H9 (cell line): ENCODE results near the gene ARMC5. TPM values are rescaled to one million over a fixed set of nuclear protein-coding genes. Genes with fewer than 3 reads are reported as not detected.
"Not testable (repeated sequence)": the region's sequence is repeated elsewhere in the genome, so short reads cannot be mapped to it uniquely, and the experiment has no call there.

ENCODE experiments used
- DNase-seq: peaks from one replicate; pipeline ENCODE4 v3.0.0-alpha.2; 2017
- H2AFZ ChIP-seq: one replicate; pipeline ENCODE4 v1.6.1; 2013; ENCODE audit warnings: mild to moderate bottlenecking, low read length, control low read depth, moderate library complexity
- H2AK5ac ChIP-seq: 2 replicates; pipeline ENCODE4 v1.6.1; 2013; ENCODE audit warnings: low read length, control low read depth, mixed read lengths; ENCODE audit not compliant: insufficient read length
- H2BK120ac ChIP-seq: one replicate; pipeline ENCODE4 v1.6.1; 2013; ENCODE audit warnings: low read depth, mild to moderate bottlenecking, low read length, control low read depth, inconsistent platforms; ENCODE audit not compliant: poor library complexity, severe bottlenecking
- H2BK12ac ChIP-seq: 2 replicates; pipeline ENCODE4 v1.6.1; 2013; ENCODE audit warnings: low read length, control low read depth, mixed read lengths, low read depth; ENCODE audit not compliant: insufficient read length
- H2BK15ac ChIP-seq: 2 replicates; pipeline ENCODE4 v1.6.1; 2013; ENCODE audit warnings: low read depth, low read length, control low read depth
- H2BK20ac ChIP-seq: one replicate; pipeline ENCODE4 v1.6.1; 2013; ENCODE audit warnings: low read depth, mild to moderate bottlenecking, low read length, control low read depth, inconsistent platforms; ENCODE audit not compliant: poor library complexity, severe bottlenecking
- H2BK5ac ChIP-seq: 2 replicates; pipeline ENCODE4 v1.6.1; 2013; ENCODE audit warnings: low read length, control low read depth, mixed read lengths; ENCODE audit not compliant: insufficient read length
- H3K14ac ChIP-seq: 2 replicates; pipeline ENCODE4 v1.6.1; 2013; ENCODE audit warnings: low read length, control low read depth; ENCODE audit not compliant: insufficient read depth
- H3K18ac ChIP-seq: 2 replicates; pipeline ENCODE4 v1.6.1; 2013; ENCODE audit warnings: low read depth, mild to moderate bottlenecking, mixed read lengths, low read length, control low read depth; ENCODE audit not compliant: insufficient read length
- H3K23ac ChIP-seq: 2 replicates; pipeline ENCODE4 v1.6.1; 2013; ENCODE audit warnings: low read length, control low read depth, mixed read lengths, low read depth; ENCODE audit not compliant: insufficient read length
- H3K23me2 ChIP-seq: 2 replicates; pipeline ENCODE4 v1.6.1; 2013; ENCODE audit warnings: low read depth, mild to moderate bottlenecking, mixed read lengths, low read length, control low read depth; ENCODE audit not compliant: insufficient read length, poor library complexity, severe bottlenecking
- H3K27ac ChIP-seq: 2 replicates; pipeline ENCODE4 v1.5.1; 2013; ENCODE audit warnings: low read length, control low read depth, mixed read lengths, low read depth; ENCODE audit not compliant: insufficient read length
- H3K27me3 ChIP-seq: 2 replicates; pipeline ENCODE4 v1.6.1; 2013; ENCODE audit warnings: low read length, control low read depth, inconsistent platforms; ENCODE audit not compliant: insufficient read depth
- H3K4ac ChIP-seq: 2 replicates; pipeline ENCODE4 v1.6.1; 2013; ENCODE audit warnings: low read depth, mild to moderate bottlenecking, control low read depth, inconsistent platforms, low read length, moderate library complexity
- H3K4me1 ChIP-seq: 2 replicates; pipeline ENCODE4 v1.6.1; 2013; ENCODE audit warnings: low read length, control low read depth, inconsistent platforms; ENCODE audit not compliant: insufficient read depth
- H3K4me2 ChIP-seq: 2 replicates; pipeline ENCODE4 v1.6.1; 2013; ENCODE audit warnings: low read length, control low read depth, mixed read lengths; ENCODE audit not compliant: insufficient read length, insufficient read depth
- H3K56ac ChIP-seq: 2 replicates; pipeline ENCODE4 v1.6.1; 2013; ENCODE audit warnings: low read depth, mild to moderate bottlenecking, mixed read lengths, low read length, control low read depth; ENCODE audit not compliant: insufficient read length
- H3K79me1 ChIP-seq: 2 replicates; pipeline ENCODE4 v1.6.1; 2013; ENCODE audit warnings: low read depth, mild to moderate bottlenecking, moderate library complexity, low read length, control low read depth, inconsistent platforms; ENCODE audit not compliant: insufficient read depth, poor library complexity, severe bottlenecking
- H3K79me2 ChIP-seq: 2 replicates; pipeline ENCODE4 v1.6.1; 2013; ENCODE audit warnings: low read length, control low read depth, inconsistent platforms; ENCODE audit not compliant: insufficient read depth
- H3K9ac ChIP-seq: 2 replicates; pipeline ENCODE4 v1.6.1; 2013; ENCODE audit warnings: low read length, control low read depth, mixed read lengths; ENCODE audit not compliant: insufficient read length; ENCODE audit errors: extremely low read depth
- H3K9me3 ChIP-seq: one replicate; pipeline ENCODE4 v1.6.1; 2013; ENCODE audit warnings: low read depth, low read length, inconsistent platforms; ENCODE audit not compliant: control insufficient read depth
- H3T11ph ChIP-seq: one replicate; pipeline ENCODE4 v1.6.1; 2013; ENCODE audit warnings: mild to moderate bottlenecking, low read length, control low read depth, inconsistent platforms
- H4K20me1 ChIP-seq: one replicate; pipeline ENCODE4 v1.6.1; 2013; ENCODE audit not compliant: control insufficient read depth, insufficient read length, insufficient read depth
- H4K5ac ChIP-seq: 2 replicates; pipeline ENCODE4 v1.6.1; 2013; ENCODE audit warnings: low read depth, mild to moderate bottlenecking, mixed read lengths, low read length, control low read depth; ENCODE audit not compliant: insufficient read length
- H4K8ac ChIP-seq: replicated peaks from 2 replicates; pipeline ENCODE4 v1.6.1; 2013; ENCODE audit warnings: low read length, control low read depth, mixed read lengths, low read depth; ENCODE audit not compliant: insufficient read length
- H4K91ac ChIP-seq: 2 replicates; pipeline ENCODE4 v1.6.1; 2013; ENCODE audit warnings: low read depth, mild to moderate bottlenecking, moderate library complexity, mixed read lengths, low read length, control low read depth; ENCODE audit not compliant: insufficient read length
- H3K27ac Mint-ChIP-seq, 3 experiments: 2 replicates in 2 of 3; 3 replicates in 1 of 3; pipeline ENCODE4 v1.8.0; 2020 to 2021; ENCODE audit warnings: mixed read lengths in 3 of 3, mild to moderate bottlenecking in 1 of 3, moderate library complexity in 1 of 3
- H3K27me3 Mint-ChIP-seq: 2 replicates; pipeline ENCODE4 v1.8.0; 2021; ENCODE audit warnings: low read depth, mild to moderate bottlenecking, moderate library complexity, mixed read lengths
- H3K36me3 Mint-ChIP-seq, 3 experiments: 2 replicates in 2 of 3; 3 replicates in 1 of 3; pipeline ENCODE4 v1.8.0; 2020 to 2021; ENCODE audit warnings: low read depth in 3 of 3, mixed read lengths in 3 of 3; ENCODE audit not compliant: insufficient read depth in 1 of 3
- H3K4me1 Mint-ChIP-seq, 2 experiments: 2 replicates each; pipeline ENCODE4 v1.8.0; 2020; ENCODE audit warnings: mixed read lengths in 2 of 2
- H3K4me3 Mint-ChIP-seq, 2 experiments: 2 replicates in 1 of 2; 3 replicates in 1 of 2; pipeline ENCODE4 v1.8.0; 2020 to 2021; ENCODE audit warnings: mild to moderate bottlenecking in 2 of 2, mixed read lengths in 2 of 2, moderate library complexity in 1 of 2
- H3K9me3 Mint-ChIP-seq, 2 experiments: 2 replicates in 1 of 2; 3 replicates in 1 of 2; pipeline ENCODE4 v1.8.0; 2020; ENCODE audit warnings: mild to moderate bottlenecking in 2 of 2, mixed read lengths in 2 of 2, moderate library complexity in 1 of 2
- WGBS: extraction: QIAGEN DNeasy Blood & Tissue Kit; methylation state at CpG from one replicate; pipeline ENCODE4 v1.1.7; 2013; ENCODE audit warnings: missing lambda C conversion rate, low lambda C conversion rate, mixed read lengths; ENCODE audit not compliant: insufficient read length; ENCODE audit errors: extremely low coverage; 5-methylcytosine and 5-hydroxymethylcytosine counted together
- total RNA-seq: library from RNA; stranded (reverse); gene quantifications from 2 replicates; pipeline ENCODE4 v1.2.1, GENCODE V29; 2021
- TF ChIP-seq, protein P1 (sequence below): fragments of 200-600 bp; sonication (generic); conservative IDR thresholded peaks from 3 replicates; pipeline ENCODE4 v1.8.0; 2021; ENCODE audit warnings: antibody characterized with exemption, mild to moderate bottlenecking

The ARMC5 gene
- total RNA-seq, 1 experiment from 2014 or later = 18.7 TPM

GRCh38 chr16:31416371-31416770, 42.9 kb upstream of the ARMC5 start:
- no peak overlapping the region for H3K4me3 Mint-ChIP-seq
- H2BK20ac ChIP-seq = no peak overlapping the region
- H2AK5ac ChIP-seq = no peak overlapping the region
- no peaks in the 10 kb centered on the region for H3K9me3 ChIP-seq
- no peak overlapping the region for H4K8ac ChIP-seq
- no peak overlapping the region for H3K9ac ChIP-seq
- H3K4ac ChIP-seq = no peak overlapping the region
- no CpG with 5 or more reads among the region's 11 CpGs for WGBS
- peaks cover 0 to 4% of the 10 kb centered on the region in 2 experiments; a peak in 2 of 5 replicates for H3K9me3 Mint-ChIP-seq
- H3K36me3 Mint-ChIP-seq = no peaks in the 10 kb centered on the region
- no peak overlapping the region for H2BK15ac ChIP-seq
- H3K18ac ChIP-seq = no peak overlapping the region
- no peak overlapping the region for H4K5ac ChIP-seq
- H3K27ac Mint-ChIP-seq = no peak overlapping the region
- no peak for DNase-seq
- H3K4me2 ChIP-seq = no peak overlapping the region
- no peaks in the 10 kb centered on the region for H3K79me2 ChIP-seq
- TF ChIP-seq, protein P1, sequence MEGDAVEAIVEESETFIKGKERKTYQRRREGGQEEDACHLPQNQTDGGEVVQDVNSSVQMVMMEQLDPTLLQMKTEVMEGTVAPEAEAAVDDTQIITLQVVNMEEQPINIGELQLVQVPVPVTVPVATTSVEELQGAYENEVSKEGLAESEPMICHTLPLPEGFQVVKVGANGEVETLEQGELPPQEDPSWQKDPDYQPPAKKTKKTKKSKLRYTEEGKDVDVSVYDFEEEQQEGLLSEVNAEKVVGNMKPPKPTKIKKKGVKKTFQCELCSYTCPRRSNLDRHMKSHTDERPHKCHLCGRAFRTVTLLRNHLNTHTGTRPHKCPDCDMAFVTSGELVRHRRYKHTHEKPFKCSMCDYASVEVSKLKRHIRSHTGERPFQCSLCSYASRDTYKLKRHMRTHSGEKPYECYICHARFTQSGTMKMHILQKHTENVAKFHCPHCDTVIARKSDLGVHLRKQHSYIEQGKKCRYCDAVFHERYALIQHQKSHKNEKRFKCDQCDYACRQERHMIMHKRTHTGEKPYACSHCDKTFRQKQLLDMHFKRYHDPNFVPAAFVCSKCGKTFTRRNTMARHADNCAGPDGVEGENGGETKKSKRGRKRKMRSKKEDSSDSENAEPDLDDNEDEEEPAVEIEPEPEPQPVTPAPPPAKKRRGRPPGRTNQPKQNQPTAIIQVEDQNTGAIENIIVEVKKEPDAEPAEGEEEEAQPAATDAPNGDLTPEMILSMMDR = no peak
- H3K4me1 Mint-ChIP-seq = peaks cover 6% of the 10 kb centered on the region in 2 experiments; a peak in 3 of 4 replicates
- no peak overlapping the region for H2AFZ ChIP-seq
- no peak overlapping the region for H2BK12ac ChIP-seq
- H3K14ac ChIP-seq = no peak overlapping the region
- no peak overlapping the region for H3K27ac ChIP-seq
- no peak overlapping the region for H3K56ac ChIP-seq
- H3K79me1 ChIP-seq = no peaks in the 10 kb centered on the region
- H3K23ac ChIP-seq = no peak overlapping the region
- no peak overlapping the region for H2BK120ac ChIP-seq
- no peaks in the 10 kb centered on the region for H3K27me3 ChIP-seq
- peaks cover 29% of the 10 kb centered on the region for H3K27me3 Mint-ChIP-seq
- no peaks in the 10 kb centered on the region for H4K20me1 ChIP-seq
- H2BK5ac ChIP-seq = no peak overlapping the region
- no peaks in the 10 kb centered on the region for H3K4me1 ChIP-seq
- no peak overlapping the region for H4K91ac ChIP-seq
- no peaks in the 10 kb centered on the region for H3K23me2 ChIP-seq
- H3T11ph ChIP-seq = no peak overlapping the region

DNA sequence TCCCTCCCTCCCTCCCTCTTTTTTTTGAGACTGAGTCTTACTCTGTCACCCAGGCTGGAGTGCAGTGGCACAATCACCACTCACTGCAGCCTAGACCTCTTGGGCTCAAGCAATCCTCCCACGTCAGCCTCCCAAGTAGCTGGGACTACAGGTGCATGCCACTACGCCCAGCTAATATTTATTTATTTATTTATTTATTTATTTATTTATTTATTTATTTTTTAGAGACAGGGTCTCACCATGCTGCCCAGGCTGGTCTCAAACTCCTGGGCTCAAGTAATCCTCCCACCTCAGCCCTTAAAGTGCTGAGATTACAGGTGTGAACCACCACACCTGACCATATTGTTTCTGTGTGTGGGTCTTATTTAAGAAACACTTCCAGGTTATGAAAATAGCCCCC, 42.3 kb upstream of the ARMC5 start:
- not testable (repeated sequence) for H3K14ac ChIP-seq, H3K9me3 ChIP-seq, H4K20me1 ChIP-seq, H3K27me3 ChIP-seq, H3K79me1 ChIP-seq, H3K4me1 ChIP-seq, H4K5ac ChIP-seq, DNase-seq, H3T11ph ChIP-seq, H3K56ac ChIP-seq, H2BK120ac ChIP-seq, H4K8ac ChIP-seq, H3K79me2 ChIP-seq, H3K4ac ChIP-seq, H2AFZ ChIP-seq, H2BK5ac ChIP-seq, H3K9me3 Mint-ChIP-seq, H3K4me2 ChIP-seq, H3K9ac ChIP-seq, H3K27ac ChIP-seq, H3K23me2 ChIP-seq, H3K4me3 Mint-ChIP-seq, H2BK15ac ChIP-seq, H2BK20ac ChIP-seq, H3K18ac ChIP-seq, H3K27ac Mint-ChIP-seq, H2AK5ac ChIP-seq, H3K23ac ChIP-seq, H3K36me3 Mint-ChIP-seq, H3K4me1 Mint-ChIP-seq, H2BK12ac ChIP-seq, H4K91ac ChIP-seq
- peaks cover 29% of the 10 kb centered on the region for H3K27me3 Mint-ChIP-seq
- WGBS = no CpG with 5 or more reads among the region's 2 CpGs
